ENCODE measurements around the gene ARHGAP15. TPM values are rescaled to one million over a fixed set of nuclear protein-coding genes. Genes with fewer than 3 reads are reported as not detected.

The ARHGAP15 gene
- total and polyA plus RNA-seq, 7 experiments from 2014 or later = 164 to 311 (median 201) TPM

GRCh38 chr2:143177096-143177786, 48.0 kb downstream of the ARHGAP15 start:
- POLR2A ChIA-PET = interaction anchor here (0.8 kb wide), 1 partner anchor 14 kb away, joined by 3 read pairs; no protein-coding TSS in a partner anchor
- peak in 2 of 9 donors; percentile 10 to 14 for DNase-seq
- Histone ChIP-seq H3K9me3 (ENCODE audit: control insufficient read depth in 2 of 3, low read length in 3 of 3) (no peaks in the 10 kb centered on the region), H3K27ac (ENCODE audit: low read depth, low read length) (peak overlapping the region; percentile 68), H3K36me3 (ENCODE audit: control insufficient read depth in 2 of 3, insufficient read depth in 3 of 3, low read length in 3 of 3) (peaks cover 0 to 10% (median 0%) of the 10 kb centered on the region in 3 experiments), H3K27me3 (ENCODE audit: control insufficient read depth in 2 of 2, insufficient read depth in 2 of 2, low read length in 2 of 2) (no peaks in the 10 kb centered on the region), H3K4me3 (ENCODE audit: low read length) (peak overlapping the region; percentile 44), H3K4me1 (ENCODE audit: control insufficient read depth in 2 of 2, insufficient read depth in 2 of 2, low read length in 2 of 2) (peaks cover 13% of the 10 kb centered on the region in 2 donors)
- peak; percentile 71 for ATAC-seq
- CTCF ChIA-PET = interaction anchor here (0.7 kb wide), 1 partner anchor 1008 kb away, joined by 4 read pairs; no protein-coding TSS in a partner anchor
- H3K27me3 Mint-ChIP-seq = no peaks in the 10 kb centered on the region
- H3K4me3 Mint-ChIP-seq = peak overlapping the region; percentile 64 to 87 (median 82)
- peaks cover 9 to 50% (median 36%) of the 10 kb centered on the region in 5 donors for H3K36me3 Mint-ChIP-seq
- intact Hi-C loops (cut with micrococcal nuclease) = loop anchor here (1.0 to 2.0 kb wide), 4 partner anchors 10 to 18 kb away; no protein-coding TSS in a partner anchor
- H3K4me1 Mint-ChIP-seq = peaks cover 28 to 82% (median 74%) of the 10 kb centered on the region in 7 donors
- peaks cover 0 to 19% (median 5%) of the 10 kb centered on the region in 11 donors for H3K9me3 Mint-ChIP-seq
- peak overlapping the region; percentile 86 to 96 (median 92) for H3K27ac Mint-ChIP-seq

DNA sequence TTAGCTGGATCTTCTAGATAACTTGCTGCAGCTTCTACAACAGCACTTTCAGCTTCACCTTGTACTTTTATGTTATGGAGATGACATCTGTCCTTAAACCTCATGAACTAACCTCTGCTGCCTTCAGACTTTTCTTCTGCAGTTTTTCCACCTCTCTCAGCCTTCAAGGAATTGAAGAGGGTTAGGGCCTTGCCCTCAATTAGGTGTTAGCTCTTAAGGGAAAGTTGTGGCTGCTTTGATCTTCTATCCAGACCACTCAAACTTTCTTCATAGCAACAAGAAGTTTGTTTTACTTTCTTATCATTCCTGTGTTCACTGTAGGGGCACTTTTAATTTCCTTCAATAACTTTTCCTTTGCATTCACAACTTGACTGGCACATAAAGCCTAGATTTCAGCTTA, 52.3 kb downstream of the ARHGAP15 start:
- Mint-ChIP-seq H3K9me3 (peaks cover 0 to 19% (median 5%) of the 10 kb centered on the region in 11 donors), H3K27me3 (no peaks in the 10 kb centered on the region), H3K27ac (peak overlapping the region in 4 of 9 donors; percentile 6 to 59 (median 35)), H3K4me1 (peaks cover 33 to 84% (median 76%) of the 10 kb centered on the region in 7 donors), H3K4me3 (peak overlapping the region in 6 of 10 donors; percentile 8 to 52 (median 27)), H3K36me3 (peaks cover 3 to 65% (median 40%) of the 10 kb centered on the region in 5 donors)
- Histone ChIP-seq H3K4me1 (ENCODE audit: control insufficient read depth in 2 of 2, insufficient read depth in 2 of 2, low read length in 2 of 2) (peaks cover 16 to 21% of the 10 kb centered on the region in 2 donors), H3K9me3 (ENCODE audit: control insufficient read depth in 2 of 3, low read length in 3 of 3) (no peaks in the 10 kb centered on the region), H3K36me3 (ENCODE audit: control insufficient read depth in 2 of 3, insufficient read depth in 3 of 3, low read length in 3 of 3) (peaks cover 0 to 10% (median 0%) of the 10 kb centered on the region in 3 experiments), H3K27ac (ENCODE audit: low read depth, low read length) (no peak overlapping the region), H3K27me3 (ENCODE audit: control insufficient read depth in 2 of 2, insufficient read depth in 2 of 2, low read length in 2 of 2) (no peaks in the 10 kb centered on the region), H3K4me3 (ENCODE audit: low read length) (no peak overlapping the region)
- no peak for ATAC-seq
- DNase-seq = no peak
- POLR2A ChIA-PET = interaction anchor here (0.6 to 1.6 kb wide), 2 partner anchors 10 to 17 kb away, joined by 3 to 7 read pairs; no protein-coding TSS in a partner anchor
- intact Hi-C loops (cut with micrococcal nuclease) = no loop called here
- CTCF ChIA-PET = interaction anchor here (0.6 to 1.3 kb wide), 3 partner anchors 10 to 99 kb away, joined by 3 to 7 read pairs (median 4); no protein-coding TSS in a partner anchor

GRCh38 chr2:143182649-143183048, 53.4 kb downstream of the ARHGAP15 start:
- peaks cover 25 to 84% (median 76%) of the 10 kb centered on the region in 7 donors for H3K4me1 Mint-ChIP-seq
- ChIA-PET POLR2A (no interaction called here), CTCF (interaction anchor here (1.4 to 1.7 kb wide), 2 partner anchors 9 to 20 kb away, joined by 5 to 6 read pairs; no protein-coding TSS in a partner anchor)
- no peaks in the 10 kb centered on the region for H3K27me3 ChIP-seq (ENCODE audit: control insufficient read depth in 2 of 2, insufficient read depth in 2 of 2, low read length in 2 of 2)
- H3K36me3 Mint-ChIP-seq = peaks cover 6 to 68% (median 47%) of the 10 kb centered on the region in 5 donors
- H3K36me3 ChIP-seq (ENCODE audit: control insufficient read depth in 2 of 3, insufficient read depth in 3 of 3, low read length in 3 of 3) = peaks cover 0 to 10% (median 0%) of the 10 kb centered on the region in 3 experiments
- H3K9me3 ChIP-seq (ENCODE audit: control insufficient read depth in 2 of 3, low read length in 3 of 3) = no peaks in the 10 kb centered on the region
- peak overlapping the region in 7 of 9 donors; percentile 6 to 71 (median 46) for H3K27ac Mint-ChIP-seq
- H3K9me3 Mint-ChIP-seq = peaks cover 0 to 19% (median 5%) of the 10 kb centered on the region in 11 donors
- no peak for ATAC-seq
- H3K27ac ChIP-seq (ENCODE audit: low read depth, low read length) = no peak overlapping the region
- intact Hi-C loops (cut with micrococcal nuclease) = no loop called here
- H3K4me1 ChIP-seq (ENCODE audit: control insufficient read depth in 2 of 2, insufficient read depth in 2 of 2, low read length in 2 of 2) = peaks cover 15 to 16% of the 10 kb centered on the region in 2 donors
- no peak overlapping the region for H3K4me3 ChIP-seq (ENCODE audit: low read length)
- peak overlapping the region in 4 of 10 donors; percentile 12 to 52 (median 20) for H3K4me3 Mint-ChIP-seq
- DNase-seq = no peak
- H3K27me3 Mint-ChIP-seq = no peaks in the 10 kb centered on the region

- H3K27me3 Mint-ChIP-seq = no peaks in the 10 kb centered on the region
- Histone ChIP-seq H3K4me3 (ENCODE audit: low read length) (no peak overlapping the region), H3K27ac (ENCODE audit: low read depth, low read length) (no peak overlapping the region), H3K27me3 (ENCODE audit: control insufficient read depth in 2 of 2, insufficient read depth in 2 of 2, low read length in 2 of 2) (no peaks in the 10 kb centered on the region), H3K36me3 (ENCODE audit: control insufficient read depth in 2 of 3, insufficient read depth in 3 of 3, low read length in 3 of 3) (peaks cover 0 to 8% (median 0%) of the 10 kb centered on the region in 3 experiments), H3K4me1 (ENCODE audit: control insufficient read depth in 2 of 2, insufficient read depth in 2 of 2, low read length in 2 of 2) (peaks cover 13 to 15% of the 10 kb centered on the region in 2 donors), H3K9me3 (ENCODE audit: control insufficient read depth in 2 of 3, low read length in 3 of 3) (no peaks in the 10 kb centered on the region)
- H3K27ac Mint-ChIP-seq = peak overlapping the region in 4 of 9 donors; percentile 24 to 61 (median 54)
- H3K4me1 Mint-ChIP-seq = peaks cover 29 to 89% (median 78%) of the 10 kb centered on the region in 7 donors
- H3K4me3 Mint-ChIP-seq = peak overlapping the region in 2 of 10 donors; percentile 2 to 25
- H3K36me3 Mint-ChIP-seq = peaks cover 6 to 65% (median 43%) of the 10 kb centered on the region in 5 donors
- H3K9me3 Mint-ChIP-seq = peaks cover 0 to 19% (median 5%) of the 10 kb centered on the region in 11 donors
- ATAC-seq (no peak), DNase-seq (no peak)
- intact Hi-C loops (cut with micrococcal nuclease) = loop anchor here in 1 of 2 donors (2.0 kb wide), 1 partner anchor 17 kb away; no protein-coding TSS in a partner anchor
- ChIA-PET CTCF (interaction anchor here (1.4 to 1.7 kb wide), 3 partner anchors 10 to 73 kb away, joined by 3 to 6 read pairs (median 5); no protein-coding TSS in a partner anchor), POLR2A (interaction anchor here (1.1 to 1.6 kb wide), 4 partner anchors 9 to 36 kb away, joined by 3 to 6 read pairs (median 4); no protein-coding TSS in a partner anchor)
These were observed 54.7 kb downstream of the ARHGAP15 start for GRCh38 chr2:143183804-143184463.

- ATAC-seq (no peak), DNase-seq (no peak)
- H3K4me3 ChIP-seq (ENCODE audit: low read length) = no peak overlapping the region
- CTCF ChIA-PET = no interaction called here
- H3K27ac Mint-ChIP-seq = peak overlapping the region in 4 of 9 donors; percentile 21 to 67 (median 34)
- H3K4me1 Mint-ChIP-seq = peaks cover 26 to 89% (median 85%) of the 10 kb centered on the region in 7 donors
- intact Hi-C loops (cut with micrococcal nuclease) = loop anchor here in 1 of 2 donors (1.0 kb wide), 1 partner anchor 9 kb away; no protein-coding TSS in a partner anchor
- no peaks in the 10 kb centered on the region for H3K27me3 Mint-ChIP-seq
- peaks cover 0 to 13% (median 0%) of the 10 kb centered on the region in 3 experiments for H3K36me3 ChIP-seq (ENCODE audit: control insufficient read depth in 2 of 3, insufficient read depth in 3 of 3, low read length in 3 of 3)
- H3K4me3 Mint-ChIP-seq = no peak overlapping the region
- peaks cover 0 to 1% (median 0%) of the 10 kb centered on the region in 11 donors for H3K9me3 Mint-ChIP-seq
- no peak overlapping the region for H3K27ac ChIP-seq (ENCODE audit: low read depth, low read length)
- peaks cover 12 to 15% of the 10 kb centered on the region in 2 donors for H3K4me1 ChIP-seq (ENCODE audit: control insufficient read depth in 2 of 2, insufficient read depth in 2 of 2, low read length in 2 of 2)
- H3K36me3 Mint-ChIP-seq = peaks cover 3 to 68% (median 40%) of the 10 kb centered on the region in 5 donors
- no peaks in the 10 kb centered on the region for H3K9me3 ChIP-seq (ENCODE audit: control insufficient read depth in 2 of 3, low read length in 3 of 3)
- H3K27me3 ChIP-seq (ENCODE audit: control insufficient read depth in 2 of 2, insufficient read depth in 2 of 2, low read length in 2 of 2) = no peaks in the 10 kb centered on the region
- POLR2A ChIA-PET = interaction anchor here (1.9 kb wide), 1 partner anchor 11 kb away, joined by 5 read pairs; no protein-coding TSS in a partner anchor
These were observed 57.7 kb downstream of the ARHGAP15 start for GRCh38 chr2:143186876-143187275.

DNA sequence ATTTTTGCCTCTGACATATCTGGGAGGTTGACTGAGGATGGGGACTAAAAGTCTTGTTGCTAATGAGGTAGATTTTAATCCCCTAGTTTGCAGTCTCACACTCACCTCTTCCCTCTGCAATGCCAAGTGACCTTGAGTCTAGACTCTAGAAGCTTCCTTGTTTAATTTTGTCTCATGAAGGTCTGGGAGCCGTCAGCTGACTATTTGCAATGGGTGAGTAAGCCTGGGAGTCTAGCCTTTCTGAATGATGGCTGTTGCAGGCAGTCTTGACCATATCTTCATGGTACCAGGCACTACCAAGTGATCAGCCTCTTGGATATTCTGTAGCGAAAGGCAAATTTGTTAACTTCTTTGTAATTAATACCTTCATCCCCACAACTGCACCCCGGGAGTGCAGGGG, 61.2 kb downstream of the ARHGAP15 start:
- no peak overlapping the region for H3K4me3 Mint-ChIP-seq
- ChIA-PET CTCF (interaction anchor here (0.7 to 1.1 kb wide), 3 partner anchors 9 to 27 kb away, joined by 3 to 4 read pairs (median 4); no protein-coding TSS in a partner anchor), POLR2A (interaction anchor here (1.1 kb wide), 1 partner anchor 9 kb away, joined by 3 read pairs; no protein-coding TSS in a partner anchor)
- no peaks in the 10 kb centered on the region for H3K27me3 ChIP-seq (ENCODE audit: control insufficient read depth in 2 of 2, insufficient read depth in 2 of 2, low read length in 2 of 2)
- no peaks in the 10 kb centered on the region for H3K9me3 Mint-ChIP-seq
- no peaks in the 10 kb centered on the region for H3K27me3 Mint-ChIP-seq
- H3K9me3 ChIP-seq (ENCODE audit: control insufficient read depth in 2 of 3, low read length in 3 of 3) = no peaks in the 10 kb centered on the region
- H3K27ac Mint-ChIP-seq = peak overlapping the region in 1 of 9 donors; percentile 51
- H3K36me3 Mint-ChIP-seq = peaks cover 15 to 68% (median 38%) of the 10 kb centered on the region in 5 donors
- DNase-seq (no peak), ATAC-seq (no peak)
- H3K27ac ChIP-seq (ENCODE audit: low read depth, low read length) = no peak overlapping the region
- intact Hi-C loops (cut with micrococcal nuclease) = no loop called here
- H3K36me3 ChIP-seq (ENCODE audit: control insufficient read depth in 2 of 3, insufficient read depth in 3 of 3, low read length in 3 of 3) = peaks cover 0 to 27% (median 0%) of the 10 kb centered on the region in 3 experiments
- H3K4me1 ChIP-seq (ENCODE audit: control insufficient read depth in 2 of 2, insufficient read depth in 2 of 2, low read length in 2 of 2) = no peaks in the 10 kb centered on the region
- no peak overlapping the region for H3K4me3 ChIP-seq (ENCODE audit: low read length)
- peaks cover 24 to 88% (median 85%) of the 10 kb centered on the region in 7 donors for H3K4me1 Mint-ChIP-seq

Measured in naive thymus-derived CD4-positive, alpha-beta T cell (primary cell).